ENCODE data around the gene NDUFB7. TPM values are rescaled to one million over a fixed set of nuclear protein-coding genes. Genes with fewer than 3 reads are reported as not detected.
"Not testable (repeated sequence)": the region's sequence is repeated elsewhere in the genome, so short reads cannot be mapped to it uniquely, and the experiment has no call there.

Gene NDUFB7
- total and polyA plus RNA-seq, 4 experiments from 2014 or later, result 56.6 to 252 (median 122) TPM

- Histone ChIP-seq H3K36me3 (ENCODE audit: insufficient read depth, low read length) (peaks cover 4% of the 10 kb centered on the region), H3K4me1 (ENCODE audit: insufficient read depth, low read length) (peaks cover 6% of the 10 kb centered on the region), H3K27ac (ENCODE audit: low read depth, low read length) (no peak overlapping the region), H3K4me3 (ENCODE audit: low read length in 2 of 2) (no peak overlapping the region), H3K9me3 (ENCODE audit: control insufficient read depth in 1 of 2, low read length in 2 of 2) (no peaks in the 10 kb centered on the region), H3K27me3 (ENCODE audit: insufficient read depth, low read length) (no peaks in the 10 kb centered on the region)
- intact Hi-C loops (cut with micrococcal nuclease), result no loop called here
- peaks cover 3 to 27% of the 10 kb centered on the region in 2 donors for H3K36me3 Mint-ChIP-seq
- peaks cover 0 to 4% (median 0%) of the 10 kb centered on the region in 8 donors for H3K9me3 Mint-ChIP-seq
- H3K4me1 Mint-ChIP-seq, result peaks cover 8 to 54% (median 22%) of the 10 kb centered on the region in 4 donors
- peak overlapping the region in 3 of 7 donors; percentile 53 to 70 (median 60) for H3K27ac Mint-ChIP-seq
- POLR2A ChIA-PET (ENCODE audit: partially characterized antibody), result no interaction called here
- H3K4me3 Mint-ChIP-seq, result no peak overlapping the region
- DNase-seq, result no peak
- CTCF ChIA-PET (ENCODE audit: partially characterized antibody), result interaction anchor here (0.8 to 2.6 kb wide), 3 partner anchors 10 to 63 kb away, joined by 4 to 11 read pairs (median 5); no protein-coding TSS in a partner anchor
- H3K27me3 Mint-ChIP-seq, result no peaks in the 10 kb centered on the region
Observed at GRCh38 chr19:14544047-14544446, 27.8 kb downstream of the NDUFB7 start.

- Histone ChIP-seq H3K36me3 (ENCODE audit: insufficient read depth, low read length) (no peaks in the 10 kb centered on the region), H3K27me3 (ENCODE audit: insufficient read depth, low read length) (no peaks in the 10 kb centered on the region), H3K4me3 (ENCODE audit: low read length in 2 of 2) (no peak overlapping the region), H3K4me1 (ENCODE audit: insufficient read depth, low read length) (peaks cover 6% of the 10 kb centered on the region), H3K27ac (ENCODE audit: low read depth, low read length) (no peak overlapping the region), H3K9me3 (ENCODE audit: control insufficient read depth in 1 of 2, low read length in 2 of 2) (no peaks in the 10 kb centered on the region)
- no peak for DNase-seq
- Mint-ChIP-seq H3K4me3 (no peak overlapping the region), H3K4me1 (peaks cover 10 to 57% (median 22%) of the 10 kb centered on the region in 4 donors), H3K9me3 (peaks cover 0 to 4% (median 0%) of the 10 kb centered on the region in 8 donors), H3K27ac (no peak overlapping the region), H3K27me3 (no peaks in the 10 kb centered on the region), H3K36me3 (peaks cover 3 to 21% of the 10 kb centered on the region in 2 donors)
- ChIA-PET CTCF (ENCODE audit: partially characterized antibody) (interaction anchor here (2.6 kb wide), 1 partner anchor 13 kb away, joined by 11 read pairs; no protein-coding TSS in a partner anchor), POLR2A (ENCODE audit: partially characterized antibody) (no interaction called here)
- intact Hi-C loops (cut with micrococcal nuclease), result no loop called here
Observed at GRCh38 chr19:14542711-14543328, 29.0 kb downstream of the NDUFB7 start.

- POLR2A ChIA-PET (ENCODE audit: partially characterized antibody); H3K27ac Mint-ChIP-seq; H3K27me3 Mint-ChIP-seq; H3K27me3 ChIP-seq (ENCODE audit: insufficient read depth, low read length); H3K9me3 Mint-ChIP-seq; H3K4me3 Mint-ChIP-seq; H3K27ac ChIP-seq (ENCODE audit: low read depth, low read length); DNase-seq; H3K36me3 ChIP-seq (ENCODE audit: insufficient read depth, low read length); H3K9me3 ChIP-seq (ENCODE audit: control insufficient read depth in 1 of 2, low read length in 2 of 2); H3K4me3 ChIP-seq (ENCODE audit: low read length in 2 of 2); intact Hi-C loops (cut with micrococcal nuclease): not testable (repeated sequence)
- peaks cover 11% of the 10 kb centered on the region for H3K4me1 ChIP-seq (ENCODE audit: insufficient read depth, low read length)
- CTCF ChIA-PET (ENCODE audit: partially characterized antibody), result interaction anchor here (1.5 kb wide), 1 partner anchor 12 kb away, joined by 3 read pairs; no protein-coding TSS in a partner anchor
- H3K4me1 Mint-ChIP-seq, result peaks cover 13 to 62% (median 26%) of the 10 kb centered on the region in 4 donors
- peaks cover 3 to 20% of the 10 kb centered on the region in 2 donors for H3K36me3 Mint-ChIP-seq
Observed at GRCh38 chr19:14541979-14542378, 29.9 kb downstream of the NDUFB7 start.

- ChIA-PET POLR2A (ENCODE audit: partially characterized antibody) (no interaction called here), CTCF (ENCODE audit: partially characterized antibody) (interaction anchor here (1.5 kb wide), 1 partner anchor 13 kb away, joined by 3 read pairs; no protein-coding TSS in a partner anchor)
- H3K4me1 ChIP-seq (ENCODE audit: insufficient read depth, low read length), result peaks cover 18% of the 10 kb centered on the region
- Mint-ChIP-seq H3K27ac (peak overlapping the region in 4 of 7 donors; percentile 36 to 81 (median 58)), H3K9me3 (peaks cover 0 to 4% (median 0%) of the 10 kb centered on the region in 8 donors), H3K4me3 (no peak overlapping the region), H3K4me1 (peaks cover 16 to 62% (median 28%) of the 10 kb centered on the region in 4 donors), H3K27me3 (no peaks in the 10 kb centered on the region), H3K36me3 (peaks cover 3 to 17% of the 10 kb centered on the region in 2 donors)
- H3K9me3 ChIP-seq (ENCODE audit: control insufficient read depth in 1 of 2, low read length in 2 of 2), result no peaks in the 10 kb centered on the region
- DNase-seq, result no peak
- intact Hi-C loops (cut with micrococcal nuclease), result no loop called here
- no peaks in the 10 kb centered on the region for H3K27me3 ChIP-seq (ENCODE audit: insufficient read depth, low read length)
- no peaks in the 10 kb centered on the region for H3K36me3 ChIP-seq (ENCODE audit: insufficient read depth, low read length)
- H3K27ac ChIP-seq (ENCODE audit: low read depth, low read length), result no peak overlapping the region
- no peak overlapping the region for H3K4me3 ChIP-seq (ENCODE audit: low read length in 2 of 2)
Observed at GRCh38 chr19:14540741-14541525, 30.9 kb downstream of the NDUFB7 start.

GRCh38 chr19:14536926-14537692 is 34.8 kb downstream of the NDUFB7 start:
- Mint-ChIP-seq H3K4me1 (peaks cover 18 to 55% (median 31%) of the 10 kb centered on the region in 4 donors), H3K9me3 (peaks cover 0 to 1% (median 0%) of the 10 kb centered on the region in 8 donors), H3K4me3 (peak overlapping the region in 2 of 8 donors; percentile 10 to 17), H3K27ac (peak overlapping the region in 5 of 7 donors; percentile 6 to 76 (median 62)), H3K36me3 (peaks cover 12 to 14% of the 10 kb centered on the region in 2 donors), H3K27me3 (no peaks in the 10 kb centered on the region)
- Histone ChIP-seq H3K27me3 (ENCODE audit: insufficient read depth, low read length) (no peaks in the 10 kb centered on the region), H3K4me3 (ENCODE audit: low read length in 2 of 2) (no peak overlapping the region), H3K9me3 (ENCODE audit: control insufficient read depth in 1 of 2, low read length in 2 of 2) (no peaks in the 10 kb centered on the region), H3K4me1 (ENCODE audit: insufficient read depth, low read length) (peaks cover 26% of the 10 kb centered on the region), H3K36me3 (ENCODE audit: insufficient read depth, low read length) (peaks cover 9% of the 10 kb centered on the region), H3K27ac (ENCODE audit: low read depth, low read length) (no peak overlapping the region)
- ChIA-PET CTCF (ENCODE audit: partially characterized antibody) (interaction anchor here (0.6 to 2.1 kb wide), 9 partner anchors 14 to 565 kb away, joined by 3 to 6 read pairs (median 4); partner anchors contain the start of gene NDUFB7), POLR2A (ENCODE audit: partially characterized antibody) (interaction anchor here (0.9 to 28.2 kb wide), 4 partner anchors 14 to 30 kb away, joined by 3 to 1220 read pairs (median 8); partner anchors contain the start of genes DNAJB1 and GIPC1)
- intact Hi-C loops (cut with micrococcal nuclease), result no loop called here
- peak in 4 of 5 donors; percentile 25 to 46 (median 30) for DNase-seq

- intact Hi-C loops (cut with micrococcal nuclease), result no loop called here
- Mint-ChIP-seq H3K27ac (peak overlapping the region in 2 of 7 donors; percentile 32 to 73), H3K4me3 (peak overlapping the region in 4 of 8 donors; percentile 3 to 36 (median 35)), H3K36me3 (peaks cover 9 to 19% of the 10 kb centered on the region in 2 donors), H3K9me3 (peaks cover 0 to 2% (median 0%) of the 10 kb centered on the region in 8 donors), H3K27me3 (no peaks in the 10 kb centered on the region), H3K4me1 (peaks cover 25 to 66% (median 44%) of the 10 kb centered on the region in 4 donors)
- no peak for DNase-seq
- Histone ChIP-seq H3K27ac (ENCODE audit: low read depth, low read length) (no peak overlapping the region), H3K4me1 (ENCODE audit: insufficient read depth, low read length) (peaks cover 51% of the 10 kb centered on the region), H3K4me3 (ENCODE audit: low read length in 2 of 2) (no peak overlapping the region), H3K9me3 (ENCODE audit: control insufficient read depth in 1 of 2, low read length in 2 of 2) (no peaks in the 10 kb centered on the region), H3K27me3 (ENCODE audit: insufficient read depth, low read length) (no peaks in the 10 kb centered on the region), H3K36me3 (ENCODE audit: insufficient read depth, low read length) (peaks cover 9% of the 10 kb centered on the region)
- POLR2A ChIA-PET (ENCODE audit: partially characterized antibody), result interaction anchor here (1.6 to 28.2 kb wide), 3 partner anchors 11 to 26 kb away, joined by 3 to 1220 read pairs (median 6); partner anchors contain the start of genes DNAJB1 and GIPC1
- CTCF ChIA-PET (ENCODE audit: partially characterized antibody), result interaction anchor here (2.9 to 4.7 kb wide), 2 partner anchors 23 to 29 kb away, joined by 11 to 30 read pairs; no protein-coding TSS in a partner anchor
Observed at GRCh38 chr19:14533450-14533849, 38.4 kb downstream of the NDUFB7 start.
